Measurements from ENCODE around the gene LNX1. TPM values are rescaled to one million over a fixed set of nuclear protein-coding genes. Genes with fewer than 3 reads are reported as not detected.

Gene LNX1
- polyA plus RNA-seq, 1 of the 3 experiments (the other 2 are of a cell fraction) = 0.16 TPM

DNA sequence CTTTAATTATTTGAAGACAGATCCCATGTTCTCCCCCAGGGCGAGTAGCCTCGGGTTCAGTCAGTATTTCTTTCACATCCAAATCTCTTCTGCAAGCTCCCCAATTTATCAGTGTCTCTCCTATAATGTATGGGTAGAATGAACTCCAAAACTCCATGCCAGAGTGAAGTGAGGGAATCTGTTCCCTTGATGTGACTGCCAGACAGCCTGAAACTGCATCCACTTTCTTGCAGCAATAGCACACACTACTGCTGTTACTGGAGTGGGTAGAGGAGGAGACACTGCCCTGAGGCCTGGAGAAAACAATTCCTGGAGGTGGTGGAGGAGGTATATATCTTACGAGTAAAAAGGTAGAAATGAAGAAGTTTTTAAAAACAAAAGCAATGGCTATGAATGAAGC is 11.0 kb downstream of the LNX1 start:
- no peak overlapping the region for H2AFZ ChIP-seq (ENCODE audit: low read depth)
- no peaks in the 10 kb centered on the region for H3K27me3 ChIP-seq (ENCODE audit: insufficient read depth)
- H3K4me3 ChIP-seq (ENCODE audit: low read depth in 2 of 2, low read length in 1 of 2) = no peak overlapping the region
- H3K27ac ChIP-seq (ENCODE audit: low read depth in 2 of 2, low read length in 1 of 2) = no peak overlapping the region
- H4K20me1 ChIP-seq (ENCODE audit: insufficient read depth) = no peaks in the 10 kb centered on the region
- ChIA-PET POLR2A (no interaction called here), CTCF (no interaction called here)
- H3K4me1 ChIP-seq (ENCODE audit: control insufficient read depth in 1 of 2, insufficient read depth in 2 of 2, low read depth in 1 of 2, low read length in 1 of 2) = peaks cover 0 to 6% of the 10 kb centered on the region in 2 experiments; a peak in 3 of 4 replicates
- H3K4me2 ChIP-seq = no peak overlapping the region
- H3K36me3 ChIP-seq (replicated peaks in 1 of 2; ENCODE audit: control insufficient read depth in 1 of 2, insufficient read depth in 2 of 2, low read length in 1 of 2) = no peaks in the 10 kb centered on the region
- H3F3A ChIP-seq (replicated peaks; ENCODE audit: insufficient read depth) = peaks cover 10% of the 10 kb centered on the region
- no peaks in the 10 kb centered on the region for H3K79me2 ChIP-seq (ENCODE audit: insufficient read depth)
- no peaks in the 10 kb centered on the region for H3K9me2 ChIP-seq
- 64% methylated on average over 3 of the region's 3 CpGs for WGBS (ENCODE audit: low lambda C conversion rate)
- TF ChIP-seq POLR2AphosphoS5 (IDR thresholded peaks at IDR 0.05; ENCODE audit: low read depth, low read length) = no peak
- no peak for TF ChIP-seq SMC3 (IDR thresholded peaks at IDR 0.05; ENCODE audit: low read depth, low read length)
- TF ChIP-seq FOXJ3 (CRISPR knock-in tag; IDR thresholded peaks at IDR 0.05) = no peak
- TF ChIP-seq RAD21 (IDR thresholded peaks at IDR 0.05; ENCODE audit: low read length) = no peak
- TF ChIP-seq, protein P1, sequence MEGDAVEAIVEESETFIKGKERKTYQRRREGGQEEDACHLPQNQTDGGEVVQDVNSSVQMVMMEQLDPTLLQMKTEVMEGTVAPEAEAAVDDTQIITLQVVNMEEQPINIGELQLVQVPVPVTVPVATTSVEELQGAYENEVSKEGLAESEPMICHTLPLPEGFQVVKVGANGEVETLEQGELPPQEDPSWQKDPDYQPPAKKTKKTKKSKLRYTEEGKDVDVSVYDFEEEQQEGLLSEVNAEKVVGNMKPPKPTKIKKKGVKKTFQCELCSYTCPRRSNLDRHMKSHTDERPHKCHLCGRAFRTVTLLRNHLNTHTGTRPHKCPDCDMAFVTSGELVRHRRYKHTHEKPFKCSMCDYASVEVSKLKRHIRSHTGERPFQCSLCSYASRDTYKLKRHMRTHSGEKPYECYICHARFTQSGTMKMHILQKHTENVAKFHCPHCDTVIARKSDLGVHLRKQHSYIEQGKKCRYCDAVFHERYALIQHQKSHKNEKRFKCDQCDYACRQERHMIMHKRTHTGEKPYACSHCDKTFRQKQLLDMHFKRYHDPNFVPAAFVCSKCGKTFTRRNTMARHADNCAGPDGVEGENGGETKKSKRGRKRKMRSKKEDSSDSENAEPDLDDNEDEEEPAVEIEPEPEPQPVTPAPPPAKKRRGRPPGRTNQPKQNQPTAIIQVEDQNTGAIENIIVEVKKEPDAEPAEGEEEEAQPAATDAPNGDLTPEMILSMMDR (IDR thresholded peaks at IDR 0.05) = no peak
- TF ChIP-seq RXRA (IDR thresholded peaks at IDR 0.05; ENCODE audit: borderline replicate concordance, low read depth) = no peak
- no peak for TF ChIP-seq MEF2A (IDR thresholded peaks at IDR 0.05; ENCODE audit: borderline replicate concordance, low read depth)
- TF ChIP-seq, protein P2, sequence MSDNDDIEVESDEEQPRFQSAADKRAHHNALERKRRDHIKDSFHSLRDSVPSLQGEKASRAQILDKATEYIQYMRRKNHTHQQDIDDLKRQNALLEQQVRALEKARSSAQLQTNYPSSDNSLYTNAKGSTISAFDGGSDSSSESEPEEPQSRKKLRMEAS (IDR thresholded peaks at IDR 0.05; ENCODE audit: low read depth) = no peak
- TF ChIP-seq FOXM1 (IDR thresholded peaks at IDR 0.05; ENCODE audit: low read depth) = no peak
- TF ChIP-seq, protein P3, sequence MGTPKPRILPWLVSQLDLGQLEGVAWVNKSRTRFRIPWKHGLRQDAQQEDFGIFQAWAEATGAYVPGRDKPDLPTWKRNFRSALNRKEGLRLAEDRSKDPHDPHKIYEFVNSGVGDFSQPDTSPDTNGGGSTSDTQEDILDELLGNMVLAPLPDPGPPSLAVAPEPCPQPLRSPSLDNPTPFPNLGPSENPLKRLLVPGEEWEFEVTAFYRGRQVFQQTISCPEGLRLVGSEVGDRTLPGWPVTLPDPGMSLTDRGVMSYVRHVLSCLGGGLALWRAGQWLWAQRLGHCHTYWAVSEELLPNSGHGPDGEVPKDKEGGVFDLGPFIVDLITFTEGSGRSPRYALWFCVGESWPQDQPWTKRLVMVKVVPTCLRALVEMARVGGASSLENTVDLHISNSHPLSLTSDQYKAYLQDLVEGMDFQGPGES (IDR thresholded peaks at IDR 0.05; ENCODE audit: low read depth, low read length) = no peak
- TF ChIP-seq RFX5 (IDR thresholded peaks at IDR 0.05; ENCODE audit: low read length) = no peak
- TF ChIP-seq, protein P4, sequence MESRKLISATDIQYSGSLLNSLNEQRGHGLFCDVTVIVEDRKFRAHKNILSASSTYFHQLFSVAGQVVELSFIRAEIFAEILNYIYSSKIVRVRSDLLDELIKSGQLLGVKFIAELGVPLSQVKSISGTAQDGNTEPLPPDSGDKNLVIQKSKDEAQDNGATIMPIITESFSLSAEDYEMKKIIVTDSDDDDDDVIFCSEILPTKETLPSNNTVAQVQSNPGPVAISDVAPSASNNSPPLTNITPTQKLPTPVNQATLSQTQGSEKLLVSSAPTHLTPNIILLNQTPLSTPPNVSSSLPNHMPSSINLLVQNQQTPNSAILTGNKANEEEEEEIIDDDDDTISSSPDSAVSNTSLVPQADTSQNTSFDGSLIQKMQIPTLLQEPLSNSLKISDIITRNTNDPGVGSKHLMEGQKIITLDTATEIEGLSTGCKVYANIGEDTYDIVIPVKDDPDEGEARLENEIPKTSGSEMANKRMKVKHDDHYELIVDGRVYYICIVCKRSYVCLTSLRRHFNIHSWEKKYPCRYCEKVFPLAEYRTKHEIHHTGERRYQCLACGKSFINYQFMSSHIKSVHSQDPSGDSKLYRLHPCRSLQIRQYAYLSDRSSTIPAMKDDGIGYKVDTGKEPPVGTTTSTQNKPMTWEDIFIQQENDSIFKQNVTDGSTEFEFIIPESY (IDR thresholded peaks at IDR 0.05; ENCODE audit: borderline replicate concordance, low read depth) = no peak
- no peak for TF ChIP-seq GATA2 (CRISPR knock-in tag; IDR thresholded peaks at IDR 0.05)
- TF ChIP-seq YY1 (IDR thresholded peaks at IDR 0.05; ENCODE audit: low read depth) = no peak
- no peak for TF ChIP-seq CHD2 (IDR thresholded peaks at IDR 0.05; ENCODE audit: low read length, partially characterized antibody)
- H3K9ac ChIP-seq = no peak overlapping the region
- no peaks in the 10 kb centered on the region for H3K9me3 ChIP-seq
- DNase-seq = no peak

All from SK-N-SH (cell line).